ENCODE results near the gene MOV10L1.
A peak's percentile ranks its signal among the peaks of the same experiment; 100 is the strongest.

Gene MOV10L1

GRCh38 chr22:50089682-50090411 is at the start of gene MOV10L1:
TSS of gene MOV10L1 (plus strand) at chr22:50090006. CDS start at chr22:50090089, 83 bp downstream.
- H3K27ac ChIP-seq, result no peak within 1 kb of the TSS
- peak; percentile 63 for DNase-seq (ENCODE audit: low spot score)
- ChIA-PET CTCF (no interaction called here), POLR2A (ENCODE audit: low non-redundant PET) (no interaction called here)
- TF ChIP-seq, protein P1, sequence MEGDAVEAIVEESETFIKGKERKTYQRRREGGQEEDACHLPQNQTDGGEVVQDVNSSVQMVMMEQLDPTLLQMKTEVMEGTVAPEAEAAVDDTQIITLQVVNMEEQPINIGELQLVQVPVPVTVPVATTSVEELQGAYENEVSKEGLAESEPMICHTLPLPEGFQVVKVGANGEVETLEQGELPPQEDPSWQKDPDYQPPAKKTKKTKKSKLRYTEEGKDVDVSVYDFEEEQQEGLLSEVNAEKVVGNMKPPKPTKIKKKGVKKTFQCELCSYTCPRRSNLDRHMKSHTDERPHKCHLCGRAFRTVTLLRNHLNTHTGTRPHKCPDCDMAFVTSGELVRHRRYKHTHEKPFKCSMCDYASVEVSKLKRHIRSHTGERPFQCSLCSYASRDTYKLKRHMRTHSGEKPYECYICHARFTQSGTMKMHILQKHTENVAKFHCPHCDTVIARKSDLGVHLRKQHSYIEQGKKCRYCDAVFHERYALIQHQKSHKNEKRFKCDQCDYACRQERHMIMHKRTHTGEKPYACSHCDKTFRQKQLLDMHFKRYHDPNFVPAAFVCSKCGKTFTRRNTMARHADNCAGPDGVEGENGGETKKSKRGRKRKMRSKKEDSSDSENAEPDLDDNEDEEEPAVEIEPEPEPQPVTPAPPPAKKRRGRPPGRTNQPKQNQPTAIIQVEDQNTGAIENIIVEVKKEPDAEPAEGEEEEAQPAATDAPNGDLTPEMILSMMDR (conservative IDR thresholded peaks at IDR 0.05; ENCODE audit: low read depth), result no peak

DNA sequence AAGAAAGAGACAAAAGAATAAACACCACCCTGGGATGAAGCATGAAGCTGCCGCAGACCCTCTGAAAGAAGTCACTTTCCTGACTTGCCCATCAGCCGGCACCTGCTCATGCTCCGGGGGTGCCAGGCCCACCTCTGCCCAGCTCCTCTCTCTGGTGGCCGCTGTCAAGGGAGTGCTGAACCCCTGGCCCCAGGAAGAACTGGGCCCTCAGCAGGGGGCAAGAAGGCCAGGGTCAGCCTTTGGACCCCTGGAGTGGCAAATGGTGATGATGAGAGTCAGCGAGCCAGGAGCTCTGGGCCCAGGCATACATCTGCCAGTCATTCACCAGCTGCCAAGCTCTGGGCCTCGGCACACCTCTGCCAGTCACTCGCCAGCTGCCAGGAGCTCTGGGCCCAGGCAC is 49.1 kb upstream of the MOV10L1 start:
- ChIA-PET POLR2A (ENCODE audit: low non-redundant PET) (no interaction called here), CTCF (no interaction called here)
- DNase-seq (ENCODE audit: low spot score), result no peak
- H3K27ac ChIP-seq, result no peak overlapping the region
- TF ChIP-seq, protein P1 (conservative IDR thresholded peaks at IDR 0.05; ENCODE audit: low read depth), result no peak

DNA sequence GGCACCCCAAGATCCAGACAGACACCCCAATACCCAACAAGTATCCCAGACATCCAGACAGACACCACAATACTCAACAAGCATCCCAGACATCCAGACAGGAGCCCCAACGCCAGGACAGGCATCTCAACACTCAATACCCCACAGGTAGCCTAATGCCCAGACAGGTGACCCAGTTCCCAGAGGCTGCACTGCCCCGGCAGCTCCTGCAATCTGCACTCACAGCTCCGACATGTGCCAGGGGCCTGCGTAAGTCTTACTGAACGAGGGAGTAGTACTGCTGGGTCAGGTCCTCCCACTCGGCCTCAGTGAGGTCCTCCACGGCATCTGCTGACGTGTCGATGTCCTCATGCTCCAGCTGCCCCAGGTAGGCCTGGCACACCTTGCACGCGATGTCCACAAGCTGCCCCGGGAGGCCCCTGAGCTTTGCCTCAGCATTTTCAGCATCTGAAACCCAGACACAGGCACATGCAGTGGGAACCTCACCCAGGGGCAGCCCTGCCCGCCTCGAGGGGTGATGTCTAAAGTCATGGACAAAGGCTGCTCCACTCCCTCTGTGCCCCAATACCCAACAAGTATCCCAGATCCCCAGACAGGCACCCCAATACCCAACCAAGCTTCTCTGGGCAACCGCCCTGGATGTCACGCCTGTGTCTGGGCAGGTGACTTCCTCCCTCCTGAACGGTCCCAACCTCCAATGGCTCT is 48.3 kb upstream of the MOV10L1 start:
- TF ChIP-seq, protein P1 (conservative IDR thresholded peaks at IDR 0.05; ENCODE audit: low read depth), result no peak
- ChIA-PET POLR2A (ENCODE audit: low non-redundant PET) (no interaction called here), CTCF (interaction anchor here (0.6 kb wide), 1 partner anchor 102 kb away, joined by 3 read pairs; no protein-coding TSS in a partner anchor)
- H3K27ac ChIP-seq, result no peak overlapping the region
- DNase-seq (ENCODE audit: low spot score), result no peak

- ChIA-PET POLR2A (ENCODE audit: low non-redundant PET) (no interaction called here), CTCF (no interaction called here)
- DNase-seq (ENCODE audit: low spot score), result no peak
- TF ChIP-seq, protein P1 (conservative IDR thresholded peaks at IDR 0.05; ENCODE audit: low read depth), result no peak
- H3K27ac ChIP-seq, result no peak overlapping the region
Measured at GRCh38 chr22:50044485-50045118, 45.2 kb upstream of the MOV10L1 start.

DNA sequence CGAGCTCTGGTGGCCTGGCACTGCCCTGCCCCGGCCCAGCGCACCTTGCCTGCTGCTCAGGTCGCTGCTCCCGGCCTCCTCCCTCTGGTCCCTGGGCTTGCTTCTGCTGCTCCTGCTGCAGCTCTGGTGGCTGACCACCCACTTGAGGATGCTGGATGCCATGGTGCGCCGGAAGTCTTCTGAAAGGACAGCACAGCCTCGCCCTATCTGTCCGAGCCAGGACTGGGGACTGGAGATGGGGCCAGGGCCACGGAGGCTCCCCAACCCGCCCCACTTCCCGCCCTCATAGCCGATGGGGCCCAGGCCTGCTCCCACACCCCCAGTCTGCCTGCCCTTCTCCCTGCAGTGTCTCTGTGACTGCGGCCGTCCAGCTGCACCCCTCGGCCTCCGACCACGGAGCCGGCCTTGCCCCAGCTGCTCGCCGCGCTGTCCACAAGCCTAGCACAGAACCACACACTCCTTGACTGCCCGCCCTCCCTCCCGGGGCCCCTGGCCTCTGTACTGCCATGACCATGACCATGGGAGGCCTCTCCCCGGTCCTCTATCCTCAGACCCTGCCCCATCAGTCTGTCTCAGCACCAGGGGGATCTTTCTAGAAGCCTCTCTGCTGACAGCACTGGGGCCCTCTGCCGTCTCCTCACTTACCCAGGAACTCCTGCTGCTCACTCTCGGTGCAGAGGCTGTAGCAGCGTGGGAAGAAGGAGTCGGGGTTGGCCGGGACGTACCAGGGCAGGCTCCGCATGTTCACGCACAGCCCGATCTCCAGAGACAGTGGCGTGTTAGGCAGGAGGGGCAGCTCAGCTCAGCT is 44.4 kb upstream of the MOV10L1 start:
- no peak overlapping the region for H3K27ac ChIP-seq
- no peak for DNase-seq (ENCODE audit: low spot score)
- ChIA-PET CTCF (no interaction called here), POLR2A (ENCODE audit: low non-redundant PET) (no interaction called here)
- TF ChIP-seq, protein P1 (conservative IDR thresholded peaks at IDR 0.05; ENCODE audit: low read depth), result no peak

DNA sequence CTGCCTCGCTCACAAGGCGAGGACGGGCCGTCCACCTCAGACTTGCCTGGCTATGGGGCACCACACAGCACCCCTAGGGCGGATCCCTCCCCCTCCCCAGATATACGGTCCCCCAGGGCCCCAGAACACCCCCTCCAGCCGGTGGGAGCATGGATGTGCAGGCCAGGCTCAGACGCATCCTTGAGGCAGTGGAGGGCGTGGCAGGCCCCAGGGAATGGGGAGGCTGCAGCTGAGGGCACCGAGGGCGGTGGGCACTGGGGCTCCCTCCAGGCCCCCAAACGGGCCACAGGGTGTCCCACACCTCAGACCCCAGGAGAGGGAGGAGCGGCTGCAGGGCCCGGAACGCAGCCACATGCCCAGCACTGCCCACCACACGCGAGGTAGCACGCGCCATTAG is 43.8 kb upstream of the MOV10L1 start:
- TF ChIP-seq, protein P1 (conservative IDR thresholded peaks at IDR 0.05; ENCODE audit: low read depth), result no peak
- POLR2A ChIA-PET (ENCODE audit: low non-redundant PET), result no interaction called here
- no peak overlapping the region for H3K27ac ChIP-seq
- no peak for DNase-seq (ENCODE audit: low spot score)
- CTCF ChIA-PET, result no interaction called here

All from RWPE1 (cell line).